NCI-H526 (cell line): ENCODE measurements around the gene HIPK2.

Experiments
- DNase-seq, 2 experiments: peaks; one replicate each; lab custom pipeline; 2025; lab: John Stamatoyannopoulos, UW

HIPK2 gene

DNA sequence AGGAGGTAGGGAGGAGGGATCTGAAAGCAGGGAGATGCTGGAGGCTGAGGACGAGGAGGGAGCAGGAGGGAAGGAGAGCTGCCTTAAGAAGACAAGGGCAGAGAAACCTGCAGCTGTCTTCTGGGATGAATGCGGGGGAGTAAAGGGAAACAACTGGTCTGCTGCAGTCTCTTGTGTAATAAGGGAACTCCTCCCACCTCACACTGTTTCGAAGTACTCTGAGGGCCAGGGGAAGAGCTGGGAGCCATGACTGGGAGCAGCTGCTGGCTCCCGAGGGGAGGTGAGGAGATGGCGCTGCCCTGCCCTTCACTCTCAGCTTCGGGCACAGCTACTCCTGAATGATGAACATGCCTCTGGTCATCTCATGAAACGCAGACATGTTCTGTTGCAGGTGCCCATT lies 189.2 kb downstream of the HIPK2 start:
- no peak for DNase-seq

GRCh38 chr7:139587535-139587934 lies 190.3 kb downstream of the HIPK2 start:
- DNase-seq = no peak

GRCh38 chr7:139586286-139586685 lies 191.5 kb downstream of the HIPK2 start:
- no peak for DNase-seq

- no peak for DNase-seq
These were observed 192.8 kb downstream of the HIPK2 start for GRCh38 chr7:139585042-139585441.

DNA sequence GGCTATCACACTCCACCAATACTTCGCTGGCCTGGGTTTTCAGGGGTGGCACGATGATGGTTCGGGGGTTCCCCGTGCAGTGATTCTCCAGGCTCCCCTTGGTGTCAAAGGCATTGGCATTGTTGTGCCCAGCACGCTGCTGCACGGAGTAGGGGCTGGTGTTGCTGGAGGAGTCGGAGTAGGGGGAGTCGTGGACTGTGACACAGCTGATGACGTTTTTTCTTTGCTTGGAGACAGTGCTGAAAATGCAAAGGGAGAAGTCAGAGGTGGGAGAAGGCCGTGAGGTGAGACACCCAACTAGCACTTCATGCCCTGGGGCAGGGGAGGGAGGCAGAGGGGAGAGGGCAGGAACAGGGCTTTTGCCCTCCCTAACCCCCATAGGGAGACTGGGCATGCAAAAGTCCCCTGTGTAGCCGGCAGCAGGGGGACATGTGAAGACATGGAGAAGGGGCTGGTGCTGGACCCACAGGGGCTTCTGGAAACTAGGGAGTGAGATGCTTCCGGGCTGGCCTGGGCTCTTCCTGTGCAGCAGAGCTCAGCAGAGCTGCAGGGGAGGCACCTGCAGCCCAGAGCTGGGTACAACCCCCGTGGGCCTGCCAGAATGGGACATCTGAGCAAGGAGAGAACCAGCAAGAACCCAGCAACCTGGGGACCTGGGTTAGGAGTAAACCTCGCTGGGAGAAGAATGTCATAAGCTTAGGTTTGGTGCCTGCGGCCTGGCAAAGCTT lies 193.8 kb downstream of the HIPK2 start:
- no peak for DNase-seq

- no peak for DNase-seq
These were observed 195.1 kb downstream of the HIPK2 start for GRCh38 chr7:139582671-139583155.

DNA sequence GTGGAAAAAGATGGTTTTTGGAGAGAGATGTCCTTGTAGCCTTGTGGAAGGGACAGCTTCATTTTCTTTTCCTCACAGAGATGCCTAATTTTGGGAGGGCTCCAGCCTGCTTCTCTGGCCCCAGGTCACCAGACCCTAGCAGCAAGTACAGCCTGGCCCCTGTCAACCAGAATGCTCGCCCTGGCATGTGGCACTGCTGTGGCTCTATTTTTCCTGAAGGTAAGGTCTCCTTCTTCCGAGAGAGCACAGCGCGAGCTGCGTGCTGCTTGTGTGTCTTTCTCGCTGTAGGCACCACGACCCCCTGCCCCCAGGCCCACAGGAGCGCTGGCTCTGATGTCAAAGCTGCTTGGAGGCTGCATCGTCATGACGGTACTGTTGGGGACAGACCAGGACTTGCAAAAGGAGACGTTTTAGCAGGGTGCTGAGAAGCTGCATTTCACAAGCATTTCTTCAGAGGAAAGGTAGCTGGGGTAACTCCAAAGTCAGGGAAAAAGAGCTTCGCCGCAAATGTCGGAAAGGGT lies 195.6 kb downstream of the HIPK2 start:
- no peak for DNase-seq

DNA sequence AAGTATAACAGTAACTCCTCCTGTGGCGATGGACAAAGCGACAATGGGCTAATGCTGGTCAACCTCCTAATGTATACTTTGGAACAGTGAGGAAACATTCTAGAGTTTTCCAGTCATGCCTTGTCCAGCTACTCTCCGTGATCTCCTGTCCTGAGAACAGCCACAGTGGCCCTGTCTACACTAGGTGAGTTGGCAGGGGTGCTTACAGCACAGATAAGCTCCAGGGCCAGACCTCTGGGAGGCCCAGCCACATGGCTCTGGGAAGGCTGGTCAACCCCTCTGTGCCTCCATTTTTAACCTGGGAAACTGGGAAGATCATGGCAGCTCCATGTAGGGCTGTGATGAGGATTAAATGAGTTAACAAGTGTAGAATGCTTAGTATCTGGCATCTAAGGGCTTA lies 197.4 kb downstream of the HIPK2 start:
- no peak for DNase-seq

DNA sequence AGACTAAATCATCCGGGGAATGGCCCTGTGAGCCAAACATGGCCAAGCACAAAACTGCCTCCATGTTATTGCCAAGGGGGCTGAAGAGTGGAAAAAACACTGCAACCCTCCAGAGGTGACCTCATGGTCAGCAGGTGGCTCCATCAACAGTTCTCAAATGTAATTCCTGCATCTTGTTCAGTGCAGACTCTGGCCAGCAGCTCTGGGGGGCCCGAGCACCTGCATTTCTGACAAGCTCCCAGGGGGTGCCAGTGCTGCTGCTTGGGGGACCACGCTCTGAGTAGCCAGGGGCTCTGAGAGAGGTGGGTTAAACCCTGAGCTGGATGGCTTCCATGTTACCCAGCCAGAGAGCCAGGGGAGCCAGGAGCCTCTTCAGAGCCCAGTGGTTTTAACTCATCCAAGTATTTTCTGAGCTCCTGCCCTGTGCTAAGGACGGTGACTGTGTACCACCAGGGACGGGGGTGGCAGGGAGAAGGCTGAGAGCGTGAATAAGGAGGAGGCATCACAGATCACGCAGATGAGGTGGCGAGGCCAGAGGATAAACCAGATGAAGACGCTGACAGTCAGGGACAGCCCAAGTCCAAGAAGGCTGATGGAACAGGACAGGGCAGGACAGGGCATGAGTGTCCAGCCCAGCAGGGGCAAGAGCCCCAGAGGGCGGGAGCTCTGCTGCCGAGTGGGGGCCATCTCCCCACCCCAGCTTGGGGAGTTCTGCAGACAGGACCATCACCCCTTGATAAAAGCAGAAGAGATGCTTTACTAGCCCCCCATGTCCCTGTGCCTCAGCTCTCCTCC lies 201.4 kb downstream of the HIPK2 start:
- DNase-seq = no peak

DNA sequence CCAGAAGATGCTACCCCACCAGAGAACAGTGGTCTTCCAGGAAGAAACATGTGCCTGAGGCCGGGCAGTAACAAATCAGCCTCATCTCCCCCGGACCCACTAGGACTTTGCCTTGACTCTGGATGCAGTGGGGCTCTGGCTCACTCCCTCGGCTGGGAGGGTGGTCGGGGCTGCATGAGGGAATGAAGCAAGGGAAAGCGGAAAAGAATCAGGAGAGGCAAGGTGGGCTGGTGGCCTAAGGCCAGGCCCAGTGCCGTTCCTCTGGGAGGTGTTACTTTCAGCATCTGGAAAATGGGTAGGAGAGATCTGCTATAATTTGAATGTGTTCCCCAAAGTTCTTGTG lies 202.5 kb downstream of the HIPK2 start:
- DNase-seq = no peak

DNA sequence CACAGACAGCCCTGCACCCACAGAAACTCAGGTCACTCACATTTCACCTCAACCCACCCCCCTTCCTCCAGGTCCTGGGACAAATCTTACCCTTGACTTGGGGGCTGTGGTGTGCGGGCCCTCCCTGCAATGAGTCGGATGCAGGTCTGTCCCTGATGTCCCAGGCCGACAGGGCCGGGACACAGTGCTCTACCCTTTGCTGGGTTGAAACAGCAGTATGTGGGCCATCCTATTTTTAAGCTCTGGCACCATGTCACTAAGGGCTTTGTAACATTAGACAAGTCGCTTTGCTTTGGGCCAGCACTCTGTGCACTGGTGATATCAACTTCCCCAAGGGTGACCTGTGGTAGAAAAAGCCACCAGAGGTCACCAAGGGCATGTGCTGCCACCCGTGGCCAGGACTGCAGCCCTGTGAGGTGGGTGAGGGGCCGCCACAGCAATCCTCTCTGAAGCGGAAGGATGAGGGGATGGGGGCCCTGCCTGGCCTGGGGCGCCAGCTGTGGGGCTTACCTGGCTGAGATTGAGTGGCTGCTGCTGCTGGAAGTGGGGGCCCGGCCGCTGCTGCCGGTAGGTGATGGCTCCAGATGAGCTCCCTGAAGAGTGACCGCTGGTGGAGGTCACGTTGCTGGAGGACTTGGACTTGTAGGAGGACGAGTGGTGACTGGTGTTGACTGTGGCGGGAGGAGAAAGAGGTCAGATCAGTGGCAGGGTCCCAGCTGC lies 203.0 kb downstream of the HIPK2 start:
- DNase-seq = no peak

DNA sequence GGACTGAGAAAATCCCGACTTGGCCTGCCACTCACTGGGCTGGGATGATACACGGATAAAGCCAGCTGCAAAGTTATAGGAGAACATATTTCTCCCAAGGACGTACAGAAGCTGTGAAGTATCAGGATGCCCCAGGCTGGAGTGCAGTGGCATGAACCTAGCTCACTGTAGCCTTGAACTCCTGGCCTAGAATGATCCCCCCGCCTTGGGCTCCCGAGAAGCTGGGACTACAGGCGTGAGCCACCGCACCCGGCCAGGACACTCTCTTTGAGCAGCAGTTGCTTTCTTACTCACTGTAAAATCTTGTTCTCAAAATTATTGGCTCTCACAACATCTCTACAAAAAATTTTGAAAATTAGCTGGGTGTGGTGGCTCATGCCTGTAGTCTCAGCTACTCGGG lies 203.9 kb downstream of the HIPK2 start:
- DNase-seq = no peak

- no peak for DNase-seq
These were observed 205.0 kb downstream of the HIPK2 start for GRCh38 chr7:139572704-139573385.

- DNase-seq = no peak
These were observed 205.7 kb downstream of the HIPK2 start for GRCh38 chr7:139572071-139572470.

DNA sequence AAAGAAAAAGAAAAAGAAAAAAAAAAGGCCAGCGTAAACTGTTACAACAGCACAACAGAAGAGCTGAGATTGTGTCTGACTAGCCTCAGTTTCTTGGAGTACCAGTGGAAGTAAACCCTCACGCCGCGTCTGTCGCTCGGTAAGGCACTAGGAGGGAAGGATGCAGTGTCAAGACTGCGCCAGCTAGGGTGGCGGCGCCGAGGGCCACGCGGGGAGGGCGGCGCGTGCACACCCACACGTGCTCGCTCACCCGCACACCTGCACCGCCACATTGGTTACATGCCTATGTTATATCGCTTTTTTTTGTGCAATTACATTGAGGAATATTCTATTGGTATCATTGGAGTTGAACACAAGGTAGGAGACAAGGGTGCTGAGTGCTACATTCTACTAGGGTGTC lies 206.1 kb downstream of the HIPK2 start:
- DNase-seq = no peak

- no peak for DNase-seq
These were observed 206.6 kb downstream of the HIPK2 start for GRCh38 chr7:139571190-139571589.

DNA sequence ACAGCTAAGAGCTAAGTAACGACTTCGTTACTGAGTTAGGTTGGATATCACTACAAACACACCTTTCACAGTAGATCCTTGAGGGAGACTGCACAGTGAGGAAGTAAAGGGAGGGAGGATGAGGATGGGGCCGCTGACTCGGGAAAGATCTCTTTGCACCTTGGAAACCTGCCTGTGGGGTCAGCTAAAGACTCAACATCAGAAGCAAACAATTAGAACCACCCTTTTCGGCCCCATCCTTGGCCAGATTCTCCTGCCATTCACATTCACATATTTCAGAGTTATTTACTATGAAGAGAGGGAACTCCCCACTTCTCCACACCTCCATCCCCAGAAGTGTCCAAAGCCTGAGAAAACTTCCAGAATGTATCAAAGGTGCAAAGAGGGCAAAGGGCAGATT lies 207.2 kb downstream of the HIPK2 start:
- no peak for DNase-seq

GRCh38 chr7:139570119-139570518 lies 207.7 kb downstream of the HIPK2 start:
- no peak for DNase-seq

GRCh38 chr7:139568813-139569490 lies 208.8 kb downstream of the HIPK2 start:
- DNase-seq = no peak

- DNase-seq = no peak
These were observed 209.5 kb downstream of the HIPK2 start for GRCh38 chr7:139568346-139568675.

DNA sequence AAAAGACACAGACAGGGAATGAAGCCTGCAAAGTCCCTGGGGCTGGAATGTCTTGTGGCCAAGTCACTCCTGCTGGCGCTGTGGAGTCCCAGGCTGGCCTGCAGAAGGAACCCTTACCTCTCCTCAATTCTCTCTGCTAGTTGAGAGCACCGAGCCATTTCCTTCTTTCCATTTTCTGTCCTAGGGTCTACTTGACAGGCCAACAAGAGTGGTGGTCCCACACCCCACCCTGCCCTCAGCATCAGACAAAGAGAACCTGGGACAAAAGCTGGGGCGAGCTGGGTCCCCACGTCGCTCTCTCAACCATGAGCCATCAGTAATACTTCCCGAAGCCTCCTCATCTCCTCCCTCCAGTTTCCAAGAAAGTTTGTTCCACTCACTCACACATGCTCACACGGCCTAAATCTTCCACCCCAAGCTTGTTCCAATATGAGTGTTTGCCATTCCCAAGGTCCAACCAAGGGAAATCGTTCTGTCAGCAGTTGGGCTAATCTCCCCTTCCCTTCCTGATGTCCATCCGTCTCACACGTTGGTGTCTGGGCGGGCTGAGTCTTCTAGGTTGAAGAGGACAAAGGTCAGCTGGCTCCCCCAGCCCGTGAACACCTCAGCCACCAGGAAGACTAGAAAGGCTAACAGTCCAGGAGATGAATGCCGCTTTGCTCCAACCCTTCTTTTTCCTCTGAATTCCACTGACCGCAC lies 210.0 kb downstream of the HIPK2 start:
- DNase-seq = no peak
